Hypothalamus (tissue), 51 donors: ENCODE data around the gene PARVA.

Experiments used
- DNase-seq, 51 donors: peaks; one replicate each; lab custom pipeline; 2025; lab: John Stamatoyannopoulos, UW

PARVA gene

DNA sequence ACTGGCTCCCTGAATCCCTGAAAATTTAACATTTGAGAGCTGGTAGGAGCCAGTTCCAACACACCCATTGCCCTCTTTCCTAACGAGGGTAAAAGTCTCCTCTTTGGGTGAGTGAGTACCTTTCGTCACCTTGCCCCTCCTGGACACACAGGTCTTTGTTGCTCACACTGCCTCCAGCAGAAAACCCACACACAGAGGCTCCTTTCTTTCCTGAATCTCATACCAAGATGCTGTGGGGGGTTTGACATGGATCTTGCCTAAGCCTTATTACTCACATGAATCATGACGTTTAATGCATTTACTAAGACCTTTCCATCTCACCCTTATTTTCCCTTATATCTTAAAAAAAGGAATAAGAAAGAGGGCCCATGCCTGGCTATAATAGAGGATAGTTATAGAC is 53.0 kb downstream of the PARVA start:
- DNase-seq = no peak

- no peak for DNase-seq
These were observed 53.7 kb downstream of the PARVA start for GRCh38 chr11:12430954-12431595.

- no peak for DNase-seq
These were observed 55.1 kb downstream of the PARVA start for GRCh38 chr11:12432507-12432906.

- DNase-seq = no peak
These were observed 55.8 kb downstream of the PARVA start for GRCh38 chr11:12433121-12433520.

GRCh38 chr11:12433571-12434324 is 56.4 kb downstream of the PARVA start:
- DNase-seq = no peak

GRCh38 chr11:12434325-12434654 is 56.9 kb downstream of the PARVA start:
- DNase-seq = no peak

DNA sequence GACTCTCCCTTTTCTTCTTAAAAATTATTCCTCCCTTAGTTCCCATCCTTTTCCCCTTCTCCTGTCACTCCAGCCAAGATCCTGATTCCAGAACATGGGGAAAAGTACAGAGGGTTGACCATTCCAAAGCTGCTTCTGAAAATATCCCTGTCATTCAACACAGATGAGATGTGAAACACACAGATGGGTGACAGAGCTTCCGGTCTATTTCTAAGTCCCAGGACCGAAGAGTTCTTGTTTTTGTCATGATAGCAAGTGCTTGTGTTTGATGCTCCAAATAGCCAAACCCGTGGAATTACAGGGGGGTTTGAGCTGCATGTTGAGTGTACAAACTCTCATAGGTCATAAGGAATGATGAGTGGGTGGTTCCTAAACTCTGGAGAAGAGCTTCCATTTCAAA is 57.9 kb downstream of the PARVA start:
- DNase-seq = no peak

DNA sequence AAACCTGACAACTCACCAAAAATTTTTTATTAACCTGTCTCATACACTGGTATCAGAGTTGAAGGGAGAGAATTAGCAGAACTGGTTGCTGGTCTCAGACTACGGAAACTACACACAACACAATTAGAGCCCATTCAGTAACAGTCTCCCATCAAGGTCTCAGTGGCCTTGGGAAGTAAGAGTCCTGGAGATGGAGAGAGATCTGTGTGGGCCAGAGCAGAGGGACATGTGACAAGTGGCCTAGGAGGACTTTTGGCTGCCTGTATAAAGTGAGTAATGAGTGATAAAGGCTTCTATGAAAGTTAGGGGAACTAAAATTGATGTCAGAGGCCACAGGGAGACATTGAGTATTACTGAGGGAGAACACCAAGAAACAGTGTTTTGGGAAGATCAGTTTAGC is 58.9 kb downstream of the PARVA start:
- no peak for DNase-seq

GRCh38 chr11:12438291-12438690 is 60.9 kb downstream of the PARVA start:
- DNase-seq = no peak

- DNase-seq = no peak
These were observed 62.2 kb downstream of the PARVA start for GRCh38 chr11:12439615-12440014.

DNA sequence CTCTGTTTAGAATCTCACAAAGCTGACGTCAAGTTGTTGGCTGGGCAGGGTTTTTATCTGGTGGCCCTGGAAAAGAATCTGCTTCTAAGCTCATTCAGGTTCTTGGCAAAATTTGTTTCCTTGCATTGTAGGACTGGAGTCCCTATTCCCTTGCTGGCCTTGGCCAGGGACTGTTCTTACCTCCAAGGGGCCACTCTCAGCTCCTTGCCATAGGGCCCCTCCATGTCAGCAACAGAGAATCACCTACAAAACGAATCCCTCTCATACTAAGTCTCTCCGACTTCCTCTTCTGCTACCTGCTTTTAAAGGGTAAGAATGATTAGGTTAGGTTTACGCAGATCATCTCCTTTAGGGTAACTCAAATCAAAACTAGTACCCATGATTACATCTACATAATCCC is 63.2 kb downstream of the PARVA start:
- no peak for DNase-seq

DNA sequence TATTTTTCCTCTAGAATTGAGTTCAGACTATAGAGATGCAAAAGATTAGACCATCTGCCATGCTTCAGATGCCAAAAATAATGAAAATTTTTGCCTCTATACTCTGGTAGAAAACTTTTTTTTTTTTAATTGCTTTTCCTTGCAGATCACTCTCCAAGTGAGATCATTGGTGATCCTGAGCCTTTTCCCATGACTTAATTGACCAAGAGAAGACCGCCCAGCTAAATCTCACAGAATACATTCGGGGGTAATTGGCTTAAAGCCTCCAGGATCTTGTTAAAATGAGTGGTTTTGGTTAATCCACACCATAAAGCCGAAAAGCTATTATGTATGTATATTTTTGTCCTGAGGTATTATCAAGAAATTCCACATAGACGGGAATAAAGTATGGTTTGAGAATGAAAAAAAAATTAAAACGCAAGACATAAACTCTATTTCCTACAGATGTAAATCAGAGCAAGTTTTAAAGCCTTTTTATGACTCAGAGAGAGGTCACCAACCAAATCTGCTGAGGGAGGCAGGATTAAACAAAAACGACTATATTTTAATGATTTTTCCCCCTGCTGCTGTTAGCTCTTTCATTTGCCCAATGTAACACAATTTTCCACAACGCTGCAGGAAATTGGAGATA is 64.0 kb downstream of the PARVA start:
- DNase-seq = no peak

GRCh38 chr11:12444601-12445000 is 67.2 kb downstream of the PARVA start:
- DNase-seq = no peak

DNA sequence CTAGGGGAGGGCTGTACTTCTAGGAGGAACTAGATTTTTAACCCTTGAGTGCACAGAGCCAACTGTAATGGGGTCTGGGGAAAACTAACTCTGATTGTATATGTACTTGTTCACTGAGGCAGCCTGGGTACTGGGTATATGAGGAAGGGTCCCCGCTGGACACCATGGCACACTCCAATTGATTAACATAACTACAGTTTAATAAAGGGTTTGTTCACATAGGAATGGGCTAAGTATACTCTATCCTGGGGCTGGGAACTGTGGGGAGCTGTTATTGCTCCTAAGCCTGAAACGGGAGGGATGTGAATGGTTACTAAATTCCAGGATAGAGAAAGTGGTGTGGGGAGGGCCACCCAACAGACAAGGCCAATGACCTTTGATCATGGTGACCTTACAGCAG is 67.6 kb downstream of the PARVA start:
- no peak for DNase-seq

- DNase-seq = no peak
These were observed 69.5 kb downstream of the PARVA start for GRCh38 chr11:12446863-12447262.

DNA sequence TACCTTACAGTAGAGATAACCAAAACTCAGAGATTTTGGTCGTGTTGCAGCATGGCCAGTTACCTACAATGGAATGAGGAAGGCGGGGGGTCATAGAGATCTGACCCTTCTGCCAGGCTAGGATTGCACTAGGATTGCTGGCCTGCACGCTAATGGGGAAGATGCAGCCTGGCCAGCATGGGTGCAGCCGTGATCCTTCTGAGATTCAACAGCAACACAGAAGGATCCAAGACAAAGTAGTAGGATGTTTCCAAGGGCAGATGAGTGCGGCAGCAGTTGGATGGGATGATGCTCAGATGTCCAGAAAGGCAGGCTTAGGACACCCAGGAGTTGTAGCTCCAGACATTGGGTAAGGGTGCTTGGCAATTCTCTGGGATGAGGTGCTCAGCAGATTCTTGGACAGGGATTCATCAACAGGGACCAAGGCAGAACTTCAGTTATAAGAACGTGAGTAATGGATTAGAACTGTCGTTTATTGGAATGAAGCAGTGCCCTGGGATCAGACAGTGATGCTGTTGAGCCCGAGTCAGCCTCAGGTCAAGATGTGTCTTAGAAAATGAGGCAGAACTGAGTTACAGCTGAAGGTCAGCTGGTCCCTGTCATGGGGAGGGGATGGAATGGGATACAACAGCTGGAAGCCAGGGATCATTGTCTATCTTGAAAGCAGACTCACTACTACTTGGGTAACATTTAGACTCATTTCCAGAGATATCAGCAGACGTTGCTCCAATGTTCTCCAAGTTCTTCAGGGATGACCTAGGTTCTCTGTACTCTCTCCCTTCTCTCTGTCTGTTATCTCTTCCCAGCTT is 71.0 kb downstream of the PARVA start:
- DNase-seq = no peak

GRCh38 chr11:12449961-12450715 is 72.8 kb downstream of the PARVA start:
- no peak for DNase-seq

GRCh38 chr11:12451179-12451814 is 73.9 kb downstream of the PARVA start:
- DNase-seq = no peak

DNA sequence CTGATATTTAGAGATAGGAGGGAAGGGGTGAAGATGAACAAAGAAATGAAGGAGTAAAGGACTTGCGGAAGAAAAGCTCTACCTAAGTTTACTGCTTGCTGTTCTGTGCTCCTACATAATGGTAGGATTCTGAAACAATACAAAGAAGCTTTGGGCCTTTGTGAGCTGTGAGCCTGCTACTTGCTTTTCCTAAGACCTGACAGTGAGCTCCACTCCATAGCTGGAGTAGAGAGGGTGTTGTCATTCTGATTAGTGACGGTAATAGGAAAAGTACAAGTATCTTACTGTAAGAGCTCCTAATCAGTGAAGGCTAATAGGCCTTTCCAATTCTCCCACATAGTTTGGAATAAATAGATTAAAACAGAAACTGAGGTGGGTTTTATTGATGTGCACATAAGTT is 75.9 kb downstream of the PARVA start:
- DNase-seq = no peak

DNA sequence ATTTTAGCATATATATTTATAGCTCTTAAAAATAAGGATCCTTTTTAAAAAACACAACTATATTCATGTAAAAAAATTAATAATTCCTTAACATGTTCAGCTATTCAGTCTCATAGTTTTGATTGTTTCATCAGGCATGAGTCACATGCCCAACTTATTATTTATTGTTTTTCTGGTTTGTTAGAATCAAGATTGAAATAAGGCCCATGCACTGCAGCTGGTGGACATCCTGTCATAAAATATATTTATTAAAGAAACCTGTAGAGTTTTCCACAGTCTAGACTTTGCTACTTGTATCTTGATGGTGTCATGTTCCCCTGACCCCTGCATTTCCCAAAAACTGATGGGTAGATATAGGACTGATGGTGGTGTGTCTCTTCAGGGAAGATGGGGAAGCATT is 77.4 kb downstream of the PARVA start:
- no peak for DNase-seq
